ENCODE data around the gene ARSI.

ARSI gene

DNA sequence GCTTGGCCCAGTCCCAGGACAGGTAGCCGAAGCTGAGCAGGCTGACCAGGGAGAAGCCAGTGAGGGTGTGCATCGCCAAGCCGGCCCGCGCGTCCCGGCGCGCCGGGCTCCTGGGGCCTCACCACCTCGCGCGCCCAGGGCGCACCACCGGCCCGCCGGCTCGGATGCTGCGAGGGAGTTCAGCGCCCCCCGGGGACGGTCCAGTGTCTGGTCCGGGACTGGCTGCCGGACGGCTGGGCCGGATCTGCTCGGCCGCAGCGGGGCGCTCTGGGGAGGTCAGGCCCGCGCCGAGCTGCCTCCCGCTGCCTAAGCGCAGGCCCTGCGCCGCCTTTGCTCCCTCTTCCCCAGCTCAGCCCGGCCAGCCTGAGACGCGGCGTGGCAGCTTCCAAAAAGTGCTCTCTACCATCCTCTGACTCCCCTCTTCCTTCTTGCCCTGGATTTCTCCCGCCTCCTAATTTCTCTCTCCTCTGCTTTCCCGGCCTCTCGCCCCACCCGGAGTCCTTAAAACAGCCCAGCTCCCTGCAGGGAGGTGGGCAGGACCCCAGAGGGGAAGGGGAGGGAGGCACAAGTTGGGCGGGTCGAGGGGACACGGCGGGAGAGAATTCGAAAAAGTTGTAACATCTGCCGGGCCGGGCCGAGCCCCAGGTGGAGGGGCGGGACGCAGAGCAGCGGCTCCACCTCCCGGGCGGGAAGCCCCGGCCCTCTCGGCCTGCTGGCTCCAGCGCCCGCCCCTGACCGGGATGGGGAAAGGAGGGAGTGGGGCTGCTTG, at the start of gene ARSI:
Gene ARSI, minus strand, starts transcription at position 605 of the 769 bp plus-strand sequence. Its CDS starts 532 bp downstream, at position 73.
- Histone ChIP-seq H3K4me1 (ENCODE audit: control insufficient read depth, insufficient read depth, low read length) (peaks cover 4% of the 10 kb centered on the region), H3K36me3 (ENCODE audit: control insufficient read depth, insufficient read depth, low read length) (no peaks in the 10 kb centered on the region), H3K27me3 (ENCODE audit: control insufficient read depth, insufficient read depth, low read length) (peaks cover 25% of the 10 kb centered on the region), H3K9ac (ENCODE audit: low read length) (no peak within 1 kb of the TSS), H3K9me3 (ENCODE audit: control insufficient read depth, low read length) (no peaks in the 10 kb centered on the region), H3K4me3 (ENCODE audit: low read length) (no peak within 1 kb of the TSS)

DNA sequence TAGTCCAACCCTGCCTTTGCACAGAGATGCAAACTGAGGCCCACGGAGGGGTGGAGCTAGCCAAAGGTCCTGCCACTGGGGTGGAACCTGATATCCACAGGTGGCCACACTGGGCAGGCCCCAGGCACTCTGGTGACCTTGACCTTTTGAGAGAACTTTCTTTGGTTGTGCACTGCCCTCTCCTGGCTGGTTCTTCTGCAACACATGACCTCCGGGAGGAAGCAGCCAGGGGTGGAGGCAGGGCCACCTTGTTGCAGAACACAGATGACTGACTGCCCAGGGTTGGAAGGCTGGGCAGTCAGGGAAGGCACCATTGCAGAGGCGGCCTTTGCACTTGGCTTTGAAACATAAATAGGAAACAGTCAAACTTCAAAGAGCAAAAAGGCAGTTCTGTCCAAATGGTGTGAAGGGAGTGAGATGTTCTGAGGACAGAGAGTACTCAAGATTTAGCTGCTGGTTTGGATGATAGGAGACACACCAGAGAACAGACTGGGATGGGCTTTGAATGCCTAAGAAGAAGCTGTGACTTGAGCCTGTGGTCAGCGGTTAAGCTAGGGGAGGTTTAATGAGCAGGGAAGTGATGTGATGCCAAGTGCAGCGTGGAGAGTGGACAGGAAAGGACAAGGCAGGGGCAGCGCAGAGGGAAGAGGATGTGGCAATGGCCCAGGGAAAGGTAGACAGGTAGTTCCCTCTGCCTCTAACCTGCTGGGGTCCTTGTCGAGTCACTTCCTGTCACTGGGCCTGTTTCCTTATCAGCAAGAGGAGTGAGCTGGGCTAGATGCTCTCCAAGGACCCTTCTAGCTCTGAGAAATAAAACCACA, 48.0 kb upstream of the ARSI start:
- Histone ChIP-seq H3K27me3 (ENCODE audit: control insufficient read depth, insufficient read depth, low read length) (no peaks in the 10 kb centered on the region), H3K9ac (ENCODE audit: low read length) (no peak overlapping the region)

DNA sequence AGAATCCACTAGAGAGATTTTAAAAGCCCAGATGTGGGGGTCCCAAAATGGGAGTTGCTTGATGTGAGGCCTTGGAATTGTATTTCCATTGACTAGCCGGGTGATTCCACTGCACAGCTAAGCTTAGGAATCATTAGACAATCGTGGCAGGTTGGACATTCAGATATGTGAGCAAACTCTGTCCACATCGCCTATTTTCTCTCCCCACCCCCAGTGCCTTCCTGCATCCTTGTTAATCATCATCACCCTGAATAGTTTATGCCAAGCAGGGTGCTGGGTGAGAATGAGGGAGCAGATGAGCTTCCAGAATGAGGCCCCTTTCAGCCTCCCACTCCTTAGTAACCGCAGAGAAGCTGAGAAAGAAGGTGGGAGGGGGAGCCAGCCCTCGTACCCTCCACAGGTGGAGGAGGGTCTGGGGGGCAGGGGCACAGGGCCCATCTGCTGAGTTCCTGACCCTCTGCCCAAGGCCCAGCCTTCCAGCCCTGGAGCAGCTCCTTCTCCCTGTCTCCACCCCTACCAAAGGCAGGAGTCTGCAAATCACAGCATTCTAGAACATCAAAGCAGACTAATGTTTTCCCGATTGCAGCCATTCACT, 47.1 kb upstream of the ARSI start:
- Histone ChIP-seq H3K4me1 (ENCODE audit: control insufficient read depth, insufficient read depth, low read length) (peaks cover 4% of the 10 kb centered on the region), H3K4me3 (ENCODE audit: low read length) (no peak overlapping the region), H3K9ac (ENCODE audit: low read length) (no peak overlapping the region), H3K27me3 (ENCODE audit: control insufficient read depth, insufficient read depth, low read length) (no peaks in the 10 kb centered on the region), H3K9me3 (ENCODE audit: control insufficient read depth, low read length) (no peaks in the 10 kb centered on the region), H3K36me3 (ENCODE audit: control insufficient read depth, insufficient read depth, low read length) (no peaks in the 10 kb centered on the region)

More for the DNA sequence above, 48.0 kb upstream of the ARSI start:
- no peaks in the 10 kb centered on the region for H3K36me3 ChIP-seq (ENCODE audit: control insufficient read depth, insufficient read depth, low read length)
- H3K4me3 ChIP-seq (ENCODE audit: low read length) = no peak overlapping the region
- H3K4me1 ChIP-seq (ENCODE audit: control insufficient read depth, insufficient read depth, low read length) = peaks cover 4% of the 10 kb centered on the region
- H3K9me3 ChIP-seq (ENCODE audit: control insufficient read depth, low read length) = no peaks in the 10 kb centered on the region

DNA sequence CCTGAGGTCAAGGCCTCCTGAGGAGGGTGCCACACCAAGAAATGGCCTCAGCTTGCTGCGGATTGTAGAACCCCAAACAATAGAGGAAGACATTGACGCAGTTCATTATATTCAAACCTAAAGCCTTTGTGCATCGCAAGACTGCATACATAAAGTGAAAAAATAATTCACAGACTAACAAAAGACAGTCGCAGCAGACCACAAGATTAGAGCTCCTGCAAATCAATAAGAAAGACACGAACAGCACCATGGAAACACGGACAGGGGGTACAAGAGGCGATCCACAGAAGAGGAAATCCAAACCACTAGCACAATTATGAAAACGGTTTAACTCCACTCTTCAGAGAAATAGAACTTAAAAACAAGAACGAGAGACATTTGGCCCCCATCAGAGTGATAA, 44.7 kb upstream of the ARSI start:
- Histone ChIP-seq H3K27me3 (ENCODE audit: control insufficient read depth, insufficient read depth, low read length) (no peaks in the 10 kb centered on the region), H3K9ac (ENCODE audit: low read length) (no peak overlapping the region), H3K36me3 (ENCODE audit: control insufficient read depth, insufficient read depth, low read length) (no peaks in the 10 kb centered on the region), H3K4me3 (ENCODE audit: low read length) (no peak overlapping the region), H3K9me3 (ENCODE audit: control insufficient read depth, low read length) (no peaks in the 10 kb centered on the region), H3K4me1 (ENCODE audit: control insufficient read depth, insufficient read depth, low read length) (peaks cover 4% of the 10 kb centered on the region)

DNA sequence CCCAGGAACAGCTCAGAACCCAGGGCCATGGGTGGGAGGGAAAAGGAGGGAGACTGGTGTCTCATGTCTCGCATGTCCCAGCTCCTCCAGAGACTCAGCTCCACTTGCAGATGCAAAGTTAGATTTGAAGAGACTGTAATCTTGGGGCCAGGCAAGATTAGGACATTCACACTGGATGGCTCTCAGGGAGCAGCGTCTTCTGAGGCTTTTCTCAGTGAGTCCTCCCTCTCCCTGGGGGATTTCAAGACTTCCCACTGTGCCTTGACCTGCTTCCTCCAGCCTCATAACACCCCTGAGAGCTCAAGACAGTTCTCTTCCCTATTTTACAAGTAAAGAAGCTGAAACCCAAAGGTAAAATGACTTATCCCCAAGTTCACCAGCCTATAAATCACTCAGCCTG, 44.3 kb upstream of the ARSI start:
- no peak overlapping the region for H3K9ac ChIP-seq (ENCODE audit: low read length)
- no peak overlapping the region for H3K4me3 ChIP-seq (ENCODE audit: low read length)
- no peaks in the 10 kb centered on the region for H3K9me3 ChIP-seq (ENCODE audit: control insufficient read depth, low read length)
- H3K27me3 ChIP-seq (ENCODE audit: control insufficient read depth, insufficient read depth, low read length) = no peaks in the 10 kb centered on the region
- peaks cover 4% of the 10 kb centered on the region for H3K4me1 ChIP-seq (ENCODE audit: control insufficient read depth, insufficient read depth, low read length)
- no peaks in the 10 kb centered on the region for H3K36me3 ChIP-seq (ENCODE audit: control insufficient read depth, insufficient read depth, low read length)

DNA sequence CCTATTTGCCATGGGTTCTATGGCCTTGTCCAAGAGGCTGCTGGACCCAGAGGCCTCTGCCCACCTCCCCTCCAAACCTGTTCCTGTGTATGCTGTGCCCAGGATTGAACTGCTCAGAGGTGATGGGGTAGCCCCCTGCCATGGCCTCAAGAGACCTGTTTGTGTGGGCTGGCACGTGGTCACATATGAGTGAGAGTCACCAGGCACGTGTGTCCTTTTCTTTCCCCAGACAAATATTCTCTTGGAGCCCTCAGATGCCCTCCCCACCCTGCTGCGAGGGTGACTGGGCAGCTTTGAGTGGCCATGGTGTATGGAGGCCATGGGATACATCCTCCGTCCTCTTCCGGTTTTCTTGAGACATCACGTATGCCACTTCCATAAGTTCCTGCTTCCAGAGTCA, 43.9 kb upstream of the ARSI start:
- Histone ChIP-seq H3K27me3 (ENCODE audit: control insufficient read depth, insufficient read depth, low read length) (no peaks in the 10 kb centered on the region), H3K4me3 (ENCODE audit: low read length) (no peak overlapping the region), H3K4me1 (ENCODE audit: control insufficient read depth, insufficient read depth, low read length) (peaks cover 4% of the 10 kb centered on the region), H3K9me3 (ENCODE audit: control insufficient read depth, low read length) (no peaks in the 10 kb centered on the region), H3K36me3 (ENCODE audit: control insufficient read depth, insufficient read depth, low read length) (no peaks in the 10 kb centered on the region), H3K9ac (ENCODE audit: low read length) (no peak overlapping the region)

DNA sequence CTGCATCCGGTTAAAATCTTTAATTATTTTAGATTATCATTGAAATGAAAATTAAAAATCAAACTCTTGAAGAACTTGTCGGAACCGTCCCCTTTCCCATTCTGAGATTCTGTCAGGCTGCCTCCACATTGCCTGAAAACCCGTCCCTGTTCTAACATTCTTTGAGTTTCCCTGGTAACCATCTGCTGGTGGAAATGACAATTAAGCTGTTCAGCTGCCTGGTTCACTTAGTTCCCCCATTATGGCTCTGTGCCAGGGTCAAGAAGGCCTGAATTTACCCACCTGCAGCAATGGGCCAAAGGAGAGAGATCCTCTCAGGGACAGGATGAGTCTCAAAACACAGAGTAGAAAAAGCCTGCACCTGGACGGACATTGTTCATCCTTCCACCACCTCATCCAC, 43.0 kb upstream of the ARSI start:
- no peak overlapping the region for H3K4me3 ChIP-seq (ENCODE audit: low read length)
- H3K27me3 ChIP-seq (ENCODE audit: control insufficient read depth, insufficient read depth, low read length) = no peaks in the 10 kb centered on the region
- H3K4me1 ChIP-seq (ENCODE audit: control insufficient read depth, insufficient read depth, low read length) = peaks cover 1% of the 10 kb centered on the region
- H3K9ac ChIP-seq (ENCODE audit: low read length) = no peak overlapping the region
- H3K36me3 ChIP-seq (ENCODE audit: control insufficient read depth, insufficient read depth, low read length) = no peaks in the 10 kb centered on the region
- no peaks in the 10 kb centered on the region for H3K9me3 ChIP-seq (ENCODE audit: control insufficient read depth, low read length)

DNA sequence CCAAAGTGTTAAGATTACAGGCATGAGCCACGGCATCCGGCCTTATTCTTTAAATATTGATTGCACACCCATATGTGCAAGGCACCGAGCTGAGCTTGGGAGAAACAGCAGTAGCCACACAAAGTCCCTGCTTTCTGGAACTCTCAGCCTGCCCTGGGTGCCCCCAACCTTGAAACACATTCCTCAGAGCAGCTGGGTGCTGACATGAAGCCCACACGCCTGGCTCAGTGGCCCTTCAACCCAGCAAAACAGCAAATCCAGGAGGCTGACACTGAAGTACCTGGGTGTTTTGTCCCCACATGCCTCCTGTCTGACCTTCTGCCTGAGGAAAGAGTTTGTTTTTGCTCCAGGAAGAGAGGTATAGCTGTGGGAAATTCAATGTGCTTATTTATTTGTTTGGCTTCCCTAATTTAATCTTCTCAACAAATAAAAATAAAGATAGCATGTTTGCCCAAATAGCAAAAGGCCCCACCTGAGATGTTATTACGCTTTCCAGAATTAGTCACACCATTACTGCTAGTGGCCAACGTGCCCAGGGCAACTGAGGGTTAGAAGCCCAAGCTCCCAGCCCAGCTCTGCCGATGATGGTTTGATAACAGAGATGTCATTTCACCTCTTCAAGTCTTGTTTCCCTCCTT, 41.4 kb upstream of the ARSI start:
- H3K36me3 ChIP-seq (ENCODE audit: control insufficient read depth, insufficient read depth, low read length) = no peaks in the 10 kb centered on the region
- H3K9ac ChIP-seq (ENCODE audit: low read length) = no peak overlapping the region
- H3K4me1 ChIP-seq (ENCODE audit: control insufficient read depth, insufficient read depth, low read length) = no peaks in the 10 kb centered on the region
- H3K9me3 ChIP-seq (ENCODE audit: control insufficient read depth, low read length) = no peaks in the 10 kb centered on the region
- no peak overlapping the region for H3K4me3 ChIP-seq (ENCODE audit: low read length)
- no peaks in the 10 kb centered on the region for H3K27me3 ChIP-seq (ENCODE audit: control insufficient read depth, insufficient read depth, low read length)

DNA sequence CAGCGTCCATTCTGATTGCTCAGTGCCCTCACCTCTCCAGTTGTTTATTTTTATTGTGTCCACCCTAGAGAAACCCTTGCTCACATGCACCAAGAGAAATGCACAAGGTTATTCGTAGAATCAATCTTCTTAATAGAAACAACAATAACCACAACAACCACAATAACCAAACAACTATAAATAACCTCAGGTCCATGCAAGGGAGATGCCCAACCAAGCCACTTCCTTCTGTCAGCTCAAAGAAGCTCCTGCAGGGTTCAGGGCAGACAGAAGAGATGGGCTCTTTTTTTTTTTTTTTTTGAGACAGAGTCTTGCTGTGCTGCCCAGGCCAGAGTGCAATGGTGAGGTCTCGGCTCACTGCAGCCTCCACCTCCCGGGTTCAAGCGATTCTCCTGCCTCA, 39.9 kb upstream of the ARSI start:
- Histone ChIP-seq H3K9me3 (ENCODE audit: control insufficient read depth, low read length) (no peaks in the 10 kb centered on the region), H3K27me3 (ENCODE audit: control insufficient read depth, insufficient read depth, low read length) (no peaks in the 10 kb centered on the region), H3K4me3 (ENCODE audit: low read length) (no peak overlapping the region), H3K4me1 (ENCODE audit: control insufficient read depth, insufficient read depth, low read length) (no peaks in the 10 kb centered on the region), H3K36me3 (ENCODE audit: control insufficient read depth, insufficient read depth, low read length) (no peaks in the 10 kb centered on the region), H3K9ac (ENCODE audit: low read length) (no peak overlapping the region)

DNA sequence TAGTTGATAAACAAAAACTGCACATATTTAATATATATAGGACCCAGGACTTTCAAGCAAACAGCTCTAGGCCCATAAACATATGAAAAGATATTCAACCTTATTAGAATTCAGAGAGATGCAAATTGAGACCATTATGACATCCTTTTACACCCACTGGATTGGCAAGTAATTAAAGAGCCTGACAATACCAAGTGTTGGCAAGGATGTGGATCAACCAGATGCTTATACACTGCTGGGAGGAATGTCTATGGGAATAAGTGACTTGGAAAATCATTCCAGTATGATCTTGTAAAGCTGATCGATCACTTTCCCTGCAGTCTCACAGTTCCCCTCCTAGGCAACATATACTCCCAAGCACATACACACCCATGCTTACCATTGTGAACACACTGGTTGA, 39.3 kb upstream of the ARSI start:
- Histone ChIP-seq H3K4me3 (ENCODE audit: low read length) (no peak overlapping the region), H3K9me3 (ENCODE audit: control insufficient read depth, low read length) (no peaks in the 10 kb centered on the region), H3K27me3 (ENCODE audit: control insufficient read depth, insufficient read depth, low read length) (no peaks in the 10 kb centered on the region), H3K9ac (ENCODE audit: low read length) (no peak overlapping the region), H3K36me3 (ENCODE audit: control insufficient read depth, insufficient read depth, low read length) (no peaks in the 10 kb centered on the region), H3K4me1 (ENCODE audit: control insufficient read depth, insufficient read depth, low read length) (no peaks in the 10 kb centered on the region)

DNA sequence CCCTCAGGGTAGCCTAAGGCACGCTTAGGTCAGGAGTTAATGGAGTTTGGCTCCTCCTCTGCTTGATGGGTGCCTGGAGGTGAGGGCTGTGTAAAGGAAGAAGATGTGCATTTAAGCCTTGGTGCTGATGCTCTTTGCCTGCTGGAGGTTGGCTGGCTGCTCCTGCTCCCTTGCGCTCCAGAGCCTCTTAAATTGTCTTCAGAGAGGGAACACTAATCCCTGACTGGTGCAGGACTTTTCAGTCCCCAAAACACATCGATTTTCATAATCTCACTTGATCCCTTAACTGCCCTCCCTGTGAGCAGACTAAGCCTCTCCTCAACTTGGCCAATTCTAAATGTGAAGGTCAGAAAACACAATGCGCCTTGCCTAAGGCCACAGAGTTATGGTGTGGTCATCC, 38.6 kb upstream of the ARSI start:
- Histone ChIP-seq H3K4me3 (ENCODE audit: low read length) (no peak overlapping the region), H3K9me3 (ENCODE audit: control insufficient read depth, low read length) (no peaks in the 10 kb centered on the region), H3K4me1 (ENCODE audit: control insufficient read depth, insufficient read depth, low read length) (no peaks in the 10 kb centered on the region), H3K9ac (ENCODE audit: low read length) (no peak overlapping the region), H3K36me3 (ENCODE audit: control insufficient read depth, insufficient read depth, low read length) (no peaks in the 10 kb centered on the region), H3K27me3 (ENCODE audit: control insufficient read depth, insufficient read depth, low read length) (no peaks in the 10 kb centered on the region)

All from mucosa of stomach (tissue), 1 donor.